Osteocyte (in vitro differentiated cells): ENCODE measurements around the gene MACC1. TPM values are rescaled to one million over a fixed set of nuclear protein-coding genes. Genes with fewer than 3 reads are reported as not detected.

Experiments
- DNase-seq: peaks from one replicate; pipeline ENCODE4 v3.0.0; 2021; ENCODE audit warnings: mixed read lengths; ENCODE audit not compliant: unreplicated experiment; ENCODE audit errors: extremely low spot score
- H3K27ac Mint-ChIP-seq: one replicate; pipeline ENCODE4 v1.8.0; 2021; ENCODE audit warnings: mild to moderate bottlenecking, mixed read lengths; ENCODE audit not compliant: unreplicated experiment
- H3K27me3 Mint-ChIP-seq: one replicate; pipeline ENCODE4 v1.8.0; 2021; ENCODE audit warnings: mixed read lengths; ENCODE audit not compliant: unreplicated experiment
- H3K36me3 Mint-ChIP-seq: one replicate; pipeline ENCODE4 v1.8.0; 2021; ENCODE audit warnings: mixed read lengths; ENCODE audit not compliant: unreplicated experiment
- H3K4me1 Mint-ChIP-seq: one replicate; pipeline ENCODE4 v1.8.0; 2021; ENCODE audit warnings: mixed read lengths; ENCODE audit not compliant: unreplicated experiment
- H3K4me3 Mint-ChIP-seq: one replicate; pipeline ENCODE4 v1.8.0; 2021; ENCODE audit warnings: mild to moderate bottlenecking, moderate library complexity, mixed read lengths; ENCODE audit not compliant: unreplicated experiment
- H3K9me3 Mint-ChIP-seq: one replicate; pipeline ENCODE4 v1.8.0; 2021; ENCODE audit warnings: mixed read lengths; ENCODE audit not compliant: unreplicated experiment
- CTCF ChIP-seq: fragments of 200-600 bp; sonication (generic); IDR thresholded peaks from 2 replicates; pipeline ENCODE4 v1.5.0; 2021; ENCODE audit warnings: antibody characterized with exemption, mild to moderate bottlenecking, moderate library complexity
- long read RNA-seq: library from polyadenylated mRNA; unstranded; transcript quantifications from one replicate; pipeline ENCODE4 v2.0.0, GENCODE V29; 2021
- total RNA-seq: library from RNA; stranded (reverse); gene quantifications from 2 replicates; pipeline ENCODE4 v1.2.1, GENCODE V29; 2021

MACC1 gene, protein sequence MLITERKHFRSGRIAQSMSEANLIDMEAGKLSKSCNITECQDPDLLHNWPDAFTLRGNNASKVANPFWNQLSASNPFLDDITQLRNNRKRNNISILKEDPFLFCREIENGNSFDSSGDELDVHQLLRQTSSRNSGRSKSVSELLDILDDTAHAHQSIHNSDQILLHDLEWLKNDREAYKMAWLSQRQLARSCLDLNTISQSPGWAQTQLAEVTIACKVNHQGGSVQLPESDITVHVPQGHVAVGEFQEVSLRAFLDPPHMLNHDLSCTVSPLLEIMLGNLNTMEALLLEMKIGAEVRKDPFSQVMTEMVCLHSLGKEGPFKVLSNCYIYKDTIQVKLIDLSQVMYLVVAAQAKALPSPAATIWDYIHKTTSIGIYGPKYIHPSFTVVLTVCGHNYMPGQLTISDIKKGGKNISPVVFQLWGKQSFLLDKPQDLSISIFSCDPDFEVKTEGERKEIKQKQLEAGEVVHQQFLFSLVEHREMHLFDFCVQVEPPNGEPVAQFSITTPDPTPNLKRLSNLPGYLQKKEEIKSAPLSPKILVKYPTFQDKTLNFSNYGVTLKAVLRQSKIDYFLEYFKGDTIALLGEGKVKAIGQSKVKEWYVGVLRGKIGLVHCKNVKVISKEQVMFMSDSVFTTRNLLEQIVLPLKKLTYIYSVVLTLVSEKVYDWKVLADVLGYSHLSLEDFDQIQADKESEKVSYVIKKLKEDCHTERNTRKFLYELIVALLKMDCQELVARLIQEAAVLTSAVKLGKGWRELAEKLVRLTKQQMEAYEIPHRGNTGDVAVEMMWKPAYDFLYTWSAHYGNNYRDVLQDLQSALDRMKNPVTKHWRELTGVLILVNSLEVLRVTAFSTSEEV
- total RNA-seq: not detected in 2 replicates
- long read RNA-seq: 0 reads

GRCh38 chr7:20217193-20217948 is at the start of gene MACC1:
MACC1 (minus strand) TSS chr7:20217384; CDS start chr7:20161862, 55,522 bp downstream.
- H3K36me3 Mint-ChIP-seq: no peaks in the 10 kb centered on the region
- no peaks in the 10 kb centered on the region for H3K9me3 Mint-ChIP-seq
- DNase-seq: no peak
- no peak within 1 kb of the TSS for H3K4me3 Mint-ChIP-seq
- H3K27ac Mint-ChIP-seq: no peak within 1 kb of the TSS
- peaks cover 19% of the 10 kb centered on the region for H3K4me1 Mint-ChIP-seq
- TF ChIP-seq CTCF: no peak
- H3K27me3 Mint-ChIP-seq: peaks cover 3% of the 10 kb centered on the region

- H3K9me3 Mint-ChIP-seq: no peaks in the 10 kb centered on the region
- no peaks in the 10 kb centered on the region for H3K36me3 Mint-ChIP-seq
- no peak overlapping the region for H3K4me3 Mint-ChIP-seq
- no peaks in the 10 kb centered on the region for H3K27me3 Mint-ChIP-seq
- no peak overlapping the region for H3K27ac Mint-ChIP-seq
- no peak for TF ChIP-seq CTCF
- H3K4me1 Mint-ChIP-seq: no peaks in the 10 kb centered on the region
- DNase-seq: no peak
Observed at GRCh38 chr7:20264623-20265022, 47.4 kb upstream of the MACC1 start.

- Mint-ChIP-seq H3K27ac (no peak overlapping the region), H3K4me1 (peaks cover 2% of the 10 kb centered on the region), H3K27me3 (peaks cover 4% of the 10 kb centered on the region), H3K9me3 (no peaks in the 10 kb centered on the region), H3K4me3 (no peak overlapping the region), H3K36me3 (no peaks in the 10 kb centered on the region)
- DNase-seq: no peak
- no peak for TF ChIP-seq CTCF
Observed at GRCh38 chr7:20260223-20260622, 43.0 kb upstream of the MACC1 start.

DNA sequence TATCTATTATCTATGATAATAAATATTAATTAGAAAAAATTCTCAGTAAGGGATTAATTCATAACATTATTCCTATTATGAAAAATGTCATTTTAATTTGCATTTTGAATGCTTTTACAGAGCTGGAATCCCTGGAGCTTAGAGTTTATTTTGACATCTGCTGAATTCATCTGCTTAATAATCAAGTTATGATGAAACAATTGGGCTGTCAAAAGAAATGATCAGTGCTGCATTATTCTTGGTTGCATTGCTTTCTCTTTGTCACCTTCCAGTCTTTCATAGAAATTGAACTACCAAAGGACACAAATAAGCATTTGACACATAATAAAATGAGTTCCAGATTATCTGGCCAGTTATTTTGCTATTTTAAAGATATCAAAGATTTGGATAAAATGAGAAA is 40.0 kb upstream of the MACC1 start:
- Mint-ChIP-seq H3K9me3 (no peaks in the 10 kb centered on the region), H3K4me1 (peaks cover 2% of the 10 kb centered on the region), H3K27ac (no peak overlapping the region), H3K4me3 (no peak overlapping the region), H3K27me3 (peaks cover 4% of the 10 kb centered on the region), H3K36me3 (no peaks in the 10 kb centered on the region)
- DNase-seq: no peak
- TF ChIP-seq CTCF: no peak
